Coronary artery (tissue), 2 donors: ENCODE data around the gene MPP4.

Experiments used
- DNase-seq: peaks from one replicate; pipeline ENCODE4 v3.0.0-alpha.2; 2017; ENCODE audit warnings: low spot score
- H3K27ac ChIP-seq, 2 donors: fragments of 200-600 bp; sonication (generic); one replicate each; pipeline ENCODE4 v1.5.1; 2016 to 2019
- H3K4me3 ChIP-seq: fragments of 200-600 bp; sonication (generic); 2 replicates; pipeline ENCODE4 v1.5.1; 2016; ENCODE audit warnings: mild to moderate bottlenecking, moderate library complexity
- CTCF ChIP-seq: fragments of 200-600 bp; sonication (generic); IDR thresholded peaks from one replicate; pipeline ENCODE4 v1.5.1; 2019; ENCODE audit warnings: antibody characterized with exemption

Gene MPP4

DNA sequence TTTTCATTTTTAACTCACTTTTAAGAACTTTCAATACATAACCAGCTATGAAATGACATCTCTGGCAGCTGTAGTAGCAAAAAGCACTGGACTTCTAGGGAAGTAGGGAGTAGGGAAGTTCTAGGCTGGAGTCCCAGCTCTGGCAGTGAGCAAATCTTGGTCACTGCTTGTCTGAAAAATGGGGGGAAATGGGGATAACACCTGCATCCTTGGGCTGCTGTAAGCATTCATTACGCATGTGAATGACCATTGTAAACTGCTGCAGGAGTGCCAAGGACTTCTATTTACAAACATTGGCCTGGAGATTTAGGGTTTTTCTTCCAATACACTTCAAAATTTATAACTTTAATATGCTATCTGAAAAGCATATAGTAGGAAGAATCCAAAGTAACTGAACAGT is 972 bp upstream of the MPP4 start:
- H3K4me3 ChIP-seq = no peak overlapping the region
- TF ChIP-seq CTCF = no peak
- no peak for DNase-seq
- no peak overlapping the region for H3K27ac ChIP-seq

- H3K27ac ChIP-seq = peak overlapping the region in 1 of 2 donors; percentile 53
- no peak for DNase-seq
- H3K4me3 ChIP-seq = no peak overlapping the region
- no peak for TF ChIP-seq CTCF
Measured at GRCh38 chr2:201697899-201698298, 545 bp downstream of the MPP4 start.

- no peak for TF ChIP-seq CTCF
- DNase-seq = no peak
- no peak overlapping the region for H3K4me3 ChIP-seq
- H3K27ac ChIP-seq = no peak overlapping the region
Measured at GRCh38 chr2:201696151-201696659, 2.2 kb downstream of the MPP4 start.

DNA sequence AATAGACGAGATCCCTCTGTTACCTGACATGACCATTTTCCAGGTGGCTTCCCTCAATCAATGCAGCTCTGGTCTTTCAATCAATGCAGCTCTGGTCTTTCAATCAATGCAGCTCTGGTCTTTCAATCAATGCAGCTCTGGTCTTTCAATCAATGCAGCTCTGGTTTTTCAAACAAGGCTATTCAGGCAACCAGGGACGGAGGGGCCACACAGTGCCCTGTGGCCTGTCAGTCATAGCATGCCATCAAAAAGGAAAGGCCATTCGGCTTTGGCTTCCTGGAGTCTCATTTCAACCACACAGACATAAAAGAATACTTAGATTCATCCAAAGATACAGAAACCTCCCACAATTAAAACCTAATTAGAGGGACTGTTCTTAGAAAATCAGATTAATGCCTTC is 13.3 kb downstream of the MPP4 start:
- no peak overlapping the region for H3K27ac ChIP-seq
- no peak for DNase-seq
- no peak for TF ChIP-seq CTCF
- no peak overlapping the region for H3K4me3 ChIP-seq

- DNase-seq = no peak
- Histone ChIP-seq H3K27ac (no peak overlapping the region), H3K4me3 (no peak overlapping the region)
- no peak for TF ChIP-seq CTCF
Measured at GRCh38 chr2:201680743-201681142, 17.7 kb downstream of the MPP4 start.

DNA sequence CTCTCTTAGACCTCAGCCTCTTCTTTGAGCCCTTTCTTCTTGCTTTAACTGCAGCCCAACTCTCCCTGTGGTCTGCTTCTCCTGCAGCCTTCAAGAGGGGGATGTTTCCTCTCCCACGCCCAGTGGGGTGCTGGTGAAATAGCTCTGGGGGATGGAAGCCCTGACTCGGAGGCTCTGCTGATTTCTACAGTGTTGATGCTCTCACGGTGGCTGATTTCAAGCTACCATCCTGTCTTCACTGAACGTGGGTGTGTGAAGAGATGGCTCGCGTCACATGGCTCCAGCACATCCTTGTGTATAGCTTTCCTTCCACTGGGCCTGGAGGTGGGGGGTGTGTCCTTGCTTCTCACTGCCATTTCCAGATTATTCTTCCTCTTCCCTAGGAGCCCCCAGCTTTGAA is 20.0 kb downstream of the MPP4 start:
- TF ChIP-seq CTCF = no peak
- DNase-seq = no peak

GRCh38 chr2:201675454-201675853 is 23.0 kb downstream of the MPP4 start:
- TF ChIP-seq CTCF = no peak
- no peak overlapping the region for H3K27ac ChIP-seq
- no peak overlapping the region for H3K4me3 ChIP-seq
- no peak for DNase-seq

More for the DNA sequence above, 20.0 kb downstream of the MPP4 start:
- Histone ChIP-seq H3K27ac (no peak overlapping the region), H3K4me3 (no peak overlapping the region)
